SK-MEL-5 (cell line): ENCODE measurements around the gene ONECUT3. TPM values are rescaled to one million over a fixed set of nuclear protein-coding genes. Genes with fewer than 3 reads are reported as not detected.
"Not testable (repeated sequence)": the region's sequence is repeated elsewhere in the genome, so short reads cannot be mapped to it uniquely, and the experiment has no call there.

ENCODE experiments used
- DNase-seq: peaks from one replicate; pipeline ENCODE4 v3.0.0-alpha.2; 2016; ENCODE audit warnings: low read depth, low spot score
- in situ Hi-C: cut with HindIII; loops from 2 replicates; pipeline ENCODE4 v1.10.0; 2016; ENCODE audit warnings: low sequenced_read_pairs, high pct_unique_total_duplicates, low pct_unique_long_range_greater_than_20kb
- total RNA-seq: library from RNA; depleted of rRNA; stranded (reverse); fragments of >200 nt; shearing (Covaris generic); gene quantifications from 2 replicates; pipeline ENCODE4 v1.2.3, GENCODE V29; 2014

ONECUT3 gene
- total RNA-seq, 1 experiment from 2014 or later, result not detected

GRCh38 chr19:1751367-1752008, 1.8 kb upstream of the ONECUT3 start:
- in situ Hi-C loops, result no loop called here
- DNase-seq, result no peak

- in situ Hi-C loops, result no loop called here
- no peak for DNase-seq
Observed at GRCh38 chr19:1752009-1752756, 1.1 kb upstream of the ONECUT3 start.

- no peak for DNase-seq
Observed at GRCh38 chr19:1754018-1754635, 821 bp downstream of the ONECUT3 start.

GRCh38 chr19:1754636-1755466, 1.5 kb downstream of the ONECUT3 start:
- DNase-seq, result no peak
- in situ Hi-C loops, result no loop called here

More at GRCh38 chr19:1754018-1754635, 821 bp downstream of the ONECUT3 start:
- in situ Hi-C loops, result no loop called here

GRCh38 chr19:1755467-1756171, 2.3 kb downstream of the ONECUT3 start:
- no peak for DNase-seq
- in situ Hi-C loops, result no loop called here

- no peak for DNase-seq
- in situ Hi-C loops, result no loop called here
Observed at GRCh38 chr19:1756264-1756663, 3.0 kb downstream of the ONECUT3 start.

GRCh38 chr19:1756705-1757465, 3.6 kb downstream of the ONECUT3 start:
- in situ Hi-C loops, result no loop called here
- no peak for DNase-seq

- in situ Hi-C loops, result no loop called here
- DNase-seq, result no peak
Observed at GRCh38 chr19:1757468-1758230, 4.3 kb downstream of the ONECUT3 start.

- in situ Hi-C loops, result no loop called here
- no peak for DNase-seq
Observed at GRCh38 chr19:1758231-1758577, 4.9 kb downstream of the ONECUT3 start.

GRCh38 chr19:1758959-1759903, 5.9 kb downstream of the ONECUT3 start:
- DNase-seq, result no peak
- in situ Hi-C loops, result no loop called here

- in situ Hi-C loops, result no loop called here
- peak; percentile 11 for DNase-seq
Observed at GRCh38 chr19:1760020-1760419, 6.7 kb downstream of the ONECUT3 start.

- DNase-seq, in situ Hi-C loops: not testable (repeated sequence)
Observed at GRCh38 chr19:1760786-1761527, 7.7 kb downstream of the ONECUT3 start.

- in situ Hi-C loops, result no loop called here
- no peak for DNase-seq
Observed at GRCh38 chr19:1761528-1762242, 8.4 kb downstream of the ONECUT3 start.
